ENCODE results near the gene PIGX.

The PIGX gene

GRCh38 chr3:196774191-196774820 is 62.1 kb downstream of the PIGX start:
- TF ChIP-seq CTCF (IDR thresholded peaks at IDR 0.05; ENCODE audit: control insufficient read depth, extremely low read depth, insufficient read depth): no peak
- H3K4me3 ChIP-seq (ENCODE audit: low read depth, low read length): no peak overlapping the region
- DNase-seq (ENCODE audit: low read depth): no peak

GRCh38 chr3:196774848-196775422 is 62.8 kb downstream of the PIGX start:
- DNase-seq (ENCODE audit: low read depth): no peak
- no peak overlapping the region for H3K4me3 ChIP-seq (ENCODE audit: low read depth, low read length)
- TF ChIP-seq CTCF (IDR thresholded peaks at IDR 0.05; ENCODE audit: control insufficient read depth, extremely low read depth, insufficient read depth): no peak

GRCh38 chr3:196775938-196776337 is 63.8 kb downstream of the PIGX start:
- no peak for DNase-seq (ENCODE audit: low read depth)
- H3K4me3 ChIP-seq (ENCODE audit: low read depth, low read length): no peak overlapping the region
- no peak for TF ChIP-seq CTCF (IDR thresholded peaks at IDR 0.05; ENCODE audit: control insufficient read depth, extremely low read depth, insufficient read depth)

- no peak for TF ChIP-seq CTCF (IDR thresholded peaks at IDR 0.05; ENCODE audit: control insufficient read depth, extremely low read depth, insufficient read depth)
- no peak for DNase-seq (ENCODE audit: low read depth)
Measured at GRCh38 chr3:196777836-196778235, 65.7 kb downstream of the PIGX start.

GRCh38 chr3:196778755-196779154 is 66.6 kb downstream of the PIGX start:
- DNase-seq (ENCODE audit: low read depth): no peak

More at GRCh38 chr3:196777836-196778235, 65.7 kb downstream of the PIGX start:
- no peak overlapping the region for H3K4me3 ChIP-seq (ENCODE audit: low read depth, low read length)

DNA sequence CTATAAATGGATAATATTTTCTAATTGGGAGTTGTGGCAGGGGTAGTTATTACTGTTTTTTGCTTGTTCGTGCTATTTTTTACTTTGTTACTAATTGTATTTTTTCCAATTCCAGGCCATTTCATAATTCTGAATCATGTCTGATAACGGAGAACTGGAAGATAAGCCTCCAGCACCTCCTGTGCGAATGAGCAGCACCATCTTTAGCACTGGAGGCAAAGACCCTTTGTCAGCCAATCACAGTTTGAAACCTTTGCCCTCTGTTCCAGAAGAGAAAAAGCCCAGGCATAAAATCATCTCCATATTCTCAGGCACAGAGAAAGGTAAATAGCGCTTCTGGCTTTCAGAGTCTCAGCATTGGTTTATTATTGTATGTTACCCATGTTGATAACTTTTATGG is 70.3 kb downstream of the PIGX start:
- no peak for DNase-seq (ENCODE audit: low read depth)
- no peak for TF ChIP-seq CTCF (IDR thresholded peaks at IDR 0.05; ENCODE audit: control insufficient read depth, extremely low read depth, insufficient read depth)
- H3K4me3 ChIP-seq (ENCODE audit: low read depth, low read length): no peak overlapping the region

More at GRCh38 chr3:196778755-196779154, 66.6 kb downstream of the PIGX start:
- no peak overlapping the region for H3K4me3 ChIP-seq (ENCODE audit: low read depth, low read length)
- no peak for TF ChIP-seq CTCF (IDR thresholded peaks at IDR 0.05; ENCODE audit: control insufficient read depth, extremely low read depth, insufficient read depth)

Data from LNCaP clone FGC (cell line).